CD8-positive, alpha-beta memory T cell (primary cell): ENCODE data around the gene NHLRC3. TPM values are rescaled to one million over a fixed set of nuclear protein-coding genes. Genes with fewer than 3 reads are reported as not detected.

ENCODE experiments used
- CTCF ChIA-PET: fragments of 350-600 bp; sonication (Branson Sonifier 250); formaldehyde crosslinking; loops from one replicate; lab custom pipeline; 2021; ENCODE audit warnings: antibody characterized with exemption; lab: Charles Lee
- POLR2A ChIA-PET: fragments of 350-600 bp; sonication (Branson Sonifier 250); formaldehyde crosslinking; loops from one replicate; lab custom pipeline; 2021; ENCODE audit warnings: antibody characterized with exemption; lab: Charles Lee
- DNase-seq, 5 donors: peaks; one replicate each; pipeline versions ENCODE4 v3.0.0 to v3.0.0-alpha.2; 2020 to 2022; ENCODE audit warnings: mixed read lengths in 1 of 5
- H3K27ac ChIP-seq: one replicate; pipeline ENCODE4 v1.7.0; 2013; ENCODE audit warnings: low read depth, mild to moderate bottlenecking, low read length, moderate library complexity
- H3K27me3 ChIP-seq: 2 replicates; pipeline ENCODE4 v1.7.0; 2013; ENCODE audit warnings: low read length, mild to moderate bottlenecking; ENCODE audit not compliant: insufficient read depth, poor library complexity, severe bottlenecking
- H3K36me3 ChIP-seq: 2 replicates; pipeline ENCODE4 v1.7.0; 2013; ENCODE audit warnings: mild to moderate bottlenecking, low read length, moderate library complexity; ENCODE audit not compliant: insufficient read depth
- H3K4me1 ChIP-seq: 2 replicates; pipeline ENCODE4 v1.7.0; 2013; ENCODE audit warnings: mild to moderate bottlenecking, low read length, moderate library complexity; ENCODE audit not compliant: insufficient read depth
- H3K4me3 ChIP-seq: 2 replicates; pipeline ENCODE4 v1.7.0; 2013; ENCODE audit warnings: mild to moderate bottlenecking, low read length
- H3K9me3 ChIP-seq: 2 replicates; pipeline ENCODE4 v1.7.0; 2013; ENCODE audit warnings: mild to moderate bottlenecking, low read length
- H3K27ac Mint-ChIP-seq, 8 donors: one replicate each; pipeline ENCODE4 v1.8.0; 2020 to 2021; ENCODE audit warnings: mixed read lengths in 8 of 8, mild to moderate bottlenecking in 6 of 8, inconsistent platforms in 3 of 8, moderate library complexity in 3 of 8
- H3K27me3 Mint-ChIP-seq, 2 donors: one replicate each; pipeline ENCODE4 v1.8.0; 2020 to 2021; ENCODE audit warnings: mixed read lengths in 2 of 2, mild to moderate bottlenecking in 1 of 2, moderate library complexity in 1 of 2
- H3K36me3 Mint-ChIP-seq, 3 donors: one replicate each; pipeline ENCODE4 v1.8.0; 2020 to 2021; ENCODE audit warnings: mixed read lengths in 3 of 3, inconsistent platforms in 1 of 3, mild to moderate bottlenecking in 1 of 3
- H3K4me1 Mint-ChIP-seq, 3 donors: one replicate each; pipeline ENCODE4 v1.8.0; 2020 to 2021; ENCODE audit warnings: mixed read lengths in 3 of 3, inconsistent platforms in 1 of 3, mild to moderate bottlenecking in 1 of 3
- H3K4me3 Mint-ChIP-seq, 7 donors: one replicate each; pipeline ENCODE4 v1.8.0; 2020 to 2021; ENCODE audit warnings: mixed read lengths in 7 of 7, mild to moderate bottlenecking in 6 of 7, moderate library complexity in 4 of 7, inconsistent platforms in 2 of 7
- H3K9me3 Mint-ChIP-seq, 5 donors: one replicate each; pipeline ENCODE4 v1.8.0; 2020 to 2022; ENCODE audit warnings: mixed read lengths in 5 of 5, mild to moderate bottlenecking in 3 of 5, moderate library complexity in 2 of 5, inconsistent platforms in 1 of 5
- polyA plus RNA-seq: library from polyadenylated mRNA; unstranded; fragments of 300-500 nt; fragmentation: Illumina TruSeq; gene quantifications from one replicate; pipeline ENCODE4 v1.2.3, GENCODE V29; 2021
- total RNA-seq, 2 experiments: library from RNA; stranded (reverse); gene quantifications; one replicate each; pipeline ENCODE4 v1.2.3, GENCODE V29; 2021

The NHLRC3 gene
- total and polyA plus RNA-seq, 3 experiments from 2014 or later: 6.5 to 15.9 (median 14.6) TPM

GRCh38 chr13:39044536-39044935 is 6.3 kb downstream of the NHLRC3 start:
- Histone ChIP-seq H3K27me3 (no peaks in the 10 kb centered on the region), H3K36me3 (no peaks in the 10 kb centered on the region), H3K4me1 (peaks cover under 1% of the 10 kb centered on the region), H3K4me3 (no peak overlapping the region), H3K9me3 (no peaks in the 10 kb centered on the region), H3K27ac (no peak overlapping the region)
- ChIA-PET CTCF (interaction anchor here (1.6 kb wide), 1 partner anchor 9 kb away, joined by 3 read pairs; no protein-coding TSS in a partner anchor), POLR2A (interaction anchor here (1.3 kb wide), 1 partner anchor 8 kb away, joined by 3 read pairs; no protein-coding TSS in a partner anchor)
- no peaks in the 10 kb centered on the region for H3K9me3 Mint-ChIP-seq
- H3K27ac Mint-ChIP-seq: no peak overlapping the region
- H3K4me1 Mint-ChIP-seq: peaks cover 17 to 32% (median 23%) of the 10 kb centered on the region in 3 donors
- DNase-seq: no peak
- no peak overlapping the region for H3K4me3 Mint-ChIP-seq
- H3K27me3 Mint-ChIP-seq: peaks cover 0 to 1% of the 10 kb centered on the region in 2 donors
- peaks cover 0 to 48% (median 9%) of the 10 kb centered on the region in 3 donors for H3K36me3 Mint-ChIP-seq

DNA sequence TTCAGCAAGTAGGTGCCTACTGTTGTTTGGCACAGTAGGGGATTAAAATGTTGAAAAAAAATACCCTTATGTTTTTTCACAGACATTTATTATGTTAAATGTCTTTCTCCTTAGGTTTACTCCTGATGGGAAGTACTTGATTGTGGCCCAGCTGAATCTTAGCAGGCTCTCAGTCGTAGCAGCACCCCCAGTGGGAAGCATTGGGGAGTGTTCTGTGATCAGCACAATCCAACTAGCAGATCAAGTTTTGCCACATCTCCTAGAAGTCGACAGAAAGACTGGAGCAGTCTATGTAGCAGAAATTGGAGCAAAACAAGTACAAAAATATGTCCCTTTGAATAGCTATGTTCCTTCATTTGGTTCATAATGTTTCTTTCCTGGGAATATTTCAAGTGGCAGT is 9.3 kb downstream of the NHLRC3 start:
- no peaks in the 10 kb centered on the region for H3K9me3 Mint-ChIP-seq
- no peaks in the 10 kb centered on the region for H3K36me3 ChIP-seq
- H3K27ac Mint-ChIP-seq: peak overlapping the region in 3 of 8 donors; percentile 4 to 57 (median 20)
- no peak for DNase-seq
- H3K27me3 ChIP-seq: no peaks in the 10 kb centered on the region
- peaks cover 0 to 53% (median 11%) of the 10 kb centered on the region in 3 donors for H3K36me3 Mint-ChIP-seq
- H3K4me3 Mint-ChIP-seq: no peak overlapping the region
- no peaks in the 10 kb centered on the region for H3K4me1 ChIP-seq
- H3K4me3 ChIP-seq: no peak overlapping the region
- no peaks in the 10 kb centered on the region for H3K9me3 ChIP-seq
- ChIA-PET POLR2A (no interaction called here), CTCF (interaction anchor here (3.0 kb wide), 1 partner anchor 10 kb away, joined by 11 read pairs; the partner anchor contains the start of genes NHLRC3 and PROSER1)
- peaks cover 0 to 1% of the 10 kb centered on the region in 2 donors for H3K27me3 Mint-ChIP-seq
- H3K4me1 Mint-ChIP-seq: peaks cover 7 to 10% (median 8%) of the 10 kb centered on the region in 3 donors
- no peak overlapping the region for H3K27ac ChIP-seq

DNA sequence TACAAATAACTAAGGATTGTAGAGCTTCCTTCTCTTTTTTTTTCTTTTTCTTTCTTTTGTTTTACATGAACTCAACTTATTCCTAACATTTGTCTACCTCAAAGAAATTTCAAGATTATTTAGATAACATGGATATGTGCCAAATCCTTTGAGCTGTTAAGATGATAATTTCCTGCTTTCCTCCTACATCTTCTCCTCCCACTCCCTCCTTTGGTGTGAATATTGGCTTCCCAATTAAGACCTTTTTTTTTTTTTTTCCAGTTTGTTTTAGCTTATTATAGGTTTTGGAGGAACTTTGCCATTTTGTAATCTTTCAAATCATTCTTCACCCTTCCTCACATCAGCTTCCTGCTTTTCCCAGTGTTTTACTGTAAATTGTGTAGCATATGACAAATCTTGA is 10.6 kb downstream of the NHLRC3 start:
- no peak for DNase-seq
- Mint-ChIP-seq H3K4me3 (no peak overlapping the region), H3K4me1 (peaks cover 5 to 13% (median 9%) of the 10 kb centered on the region in 3 donors), H3K36me3 (peaks cover 0 to 56% (median 11%) of the 10 kb centered on the region in 3 donors), H3K9me3 (no peaks in the 10 kb centered on the region), H3K27me3 (peaks cover 0 to 1% of the 10 kb centered on the region in 2 donors), H3K27ac (peak overlapping the region in 2 of 8 donors; percentile 74 to 80)
- ChIA-PET CTCF (interaction anchor here (0.8 to 3.0 kb wide), 2 partner anchors 9 to 11 kb away, joined by 3 to 11 read pairs; partner anchors contain the start of genes NHLRC3 and PROSER1), POLR2A (no interaction called here)
- Histone ChIP-seq H3K9me3 (no peaks in the 10 kb centered on the region), H3K4me3 (no peak overlapping the region), H3K27ac (no peak overlapping the region), H3K27me3 (no peaks in the 10 kb centered on the region), H3K36me3 (no peaks in the 10 kb centered on the region), H3K4me1 (no peaks in the 10 kb centered on the region)

DNA sequence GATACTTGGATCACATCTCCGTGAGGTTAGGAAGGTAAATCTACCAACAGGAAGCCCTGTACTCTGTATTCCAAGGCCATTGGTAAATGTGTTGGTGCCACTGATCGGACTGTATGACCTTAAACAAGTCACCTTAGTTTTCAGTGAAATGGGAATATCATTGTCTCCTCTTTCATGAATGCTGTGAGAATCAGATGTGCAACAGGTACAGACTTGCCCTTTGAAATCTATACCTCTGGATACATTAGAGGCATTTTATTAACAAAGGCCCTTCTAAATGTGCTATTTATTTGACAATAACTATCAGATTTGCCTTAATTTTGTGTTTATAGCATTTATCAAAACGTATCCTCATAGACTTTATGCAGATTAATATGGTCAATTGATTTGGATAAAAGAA is 11.0 kb downstream of the NHLRC3 start:
- ChIA-PET POLR2A (no interaction called here), CTCF (interaction anchor here (0.8 to 3.0 kb wide), 2 partner anchors 9 to 12 kb away, joined by 3 to 11 read pairs; partner anchors contain the start of genes NHLRC3 and PROSER1)
- Histone ChIP-seq H3K36me3 (no peaks in the 10 kb centered on the region), H3K9me3 (no peaks in the 10 kb centered on the region), H3K27me3 (no peaks in the 10 kb centered on the region), H3K27ac (no peak overlapping the region), H3K4me1 (no peaks in the 10 kb centered on the region), H3K4me3 (no peak overlapping the region)
- H3K9me3 Mint-ChIP-seq: no peaks in the 10 kb centered on the region
- no peak for DNase-seq
- H3K27ac Mint-ChIP-seq: peak overlapping the region in 1 of 8 donors; percentile 74
- H3K4me1 Mint-ChIP-seq: peaks cover 5 to 17% (median 14%) of the 10 kb centered on the region in 3 donors
- no peak overlapping the region for H3K4me3 Mint-ChIP-seq
- peaks cover 0 to 1% of the 10 kb centered on the region in 2 donors for H3K27me3 Mint-ChIP-seq
- peaks cover 0 to 56% (median 7%) of the 10 kb centered on the region in 3 donors for H3K36me3 Mint-ChIP-seq

DNA sequence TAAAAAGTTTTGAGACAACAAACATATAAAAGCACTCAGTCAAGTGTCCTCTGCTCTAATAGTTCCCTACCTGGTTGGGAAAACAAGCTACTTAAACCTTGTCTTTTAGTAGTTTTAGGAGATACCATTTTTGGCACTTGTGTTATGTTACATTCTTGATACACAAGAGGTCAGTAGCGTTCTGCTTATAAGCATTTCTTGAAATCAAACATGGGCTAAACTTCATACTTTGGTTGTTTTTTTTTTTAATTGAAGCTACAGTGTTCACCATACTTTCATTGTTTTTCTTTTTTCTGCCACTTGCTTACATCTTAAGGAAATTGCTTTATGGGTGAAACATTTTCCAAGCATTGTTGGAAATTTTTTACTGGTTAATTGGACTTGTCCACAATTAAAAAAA is 12.9 kb downstream of the NHLRC3 start:
- CTCF ChIA-PET: interaction anchor here (0.6 to 2.4 kb wide), 5 partner anchors 10 to 568 kb away, joined by 3 to 9 read pairs (median 3); partner anchors contain the start of genes NHLRC3 and PROSER1
- H3K27ac Mint-ChIP-seq: no peak overlapping the region
- H3K9me3 ChIP-seq: no peaks in the 10 kb centered on the region
- no peaks in the 10 kb centered on the region for H3K36me3 ChIP-seq
- H3K27me3 Mint-ChIP-seq: no peaks in the 10 kb centered on the region
- H3K4me3 ChIP-seq: no peak overlapping the region
- no peaks in the 10 kb centered on the region for H3K27me3 ChIP-seq
- no peak for DNase-seq
- H3K9me3 Mint-ChIP-seq: no peaks in the 10 kb centered on the region
- H3K27ac ChIP-seq: no peak overlapping the region
- H3K4me3 Mint-ChIP-seq: no peak overlapping the region
- no peaks in the 10 kb centered on the region for H3K4me1 ChIP-seq
- peaks cover 5 to 21% (median 16%) of the 10 kb centered on the region in 3 donors for H3K4me1 Mint-ChIP-seq
- POLR2A ChIA-PET: interaction anchor here (0.9 kb wide), 1 partner anchor 13 kb away, joined by 3 read pairs; the partner anchor contains the start of genes NHLRC3 and PROSER1
- peaks cover 3 to 47% (median 11%) of the 10 kb centered on the region in 3 donors for H3K36me3 Mint-ChIP-seq

DNA sequence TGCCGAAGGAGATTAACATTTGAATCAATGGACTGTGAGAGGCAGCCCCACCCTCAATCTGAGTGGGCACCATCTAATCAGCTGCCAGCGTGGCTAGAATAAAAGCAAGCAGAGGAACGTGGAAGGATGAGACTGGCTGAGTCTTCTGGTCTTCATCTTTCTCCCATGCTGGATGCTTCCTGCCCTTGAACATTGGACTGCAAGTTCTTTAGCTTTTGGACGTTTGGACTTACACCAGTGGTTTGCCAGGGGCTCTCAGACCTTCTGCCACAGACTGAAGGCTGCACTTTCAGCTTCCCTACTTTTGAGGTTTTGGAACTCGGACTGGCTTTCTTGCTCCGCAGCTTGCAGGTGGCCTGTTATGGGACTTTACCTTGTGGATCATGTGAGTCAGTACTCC is 14.7 kb downstream of the NHLRC3 start:
- Mint-ChIP-seq H3K27ac (no peak overlapping the region), H3K27me3 (no peaks in the 10 kb centered on the region), H3K36me3 (peaks cover 12 to 45% (median 19%) of the 10 kb centered on the region in 3 donors), H3K4me1 (peaks cover 15 to 36% (median 28%) of the 10 kb centered on the region in 3 donors), H3K4me3 (no peak overlapping the region), H3K9me3 (peaks cover 0 to 1% (median 0%) of the 10 kb centered on the region in 5 donors)
- no peaks in the 10 kb centered on the region for H3K4me1 ChIP-seq
- H3K36me3 ChIP-seq: no peaks in the 10 kb centered on the region
- CTCF ChIA-PET: interaction anchor here (2.4 kb wide), 1 partner anchor 15 kb away, joined by 9 read pairs; the partner anchor contains the start of genes NHLRC3 and PROSER1
- no peaks in the 10 kb centered on the region for H3K9me3 ChIP-seq
- H3K27me3 ChIP-seq: no peaks in the 10 kb centered on the region
- H3K27ac ChIP-seq: no peak overlapping the region
- no peak for DNase-seq
- POLR2A ChIA-PET: no interaction called here
- H3K4me3 ChIP-seq: no peak overlapping the region

- H3K27me3 Mint-ChIP-seq: no peaks in the 10 kb centered on the region
- DNase-seq: no peak
- H3K4me3 Mint-ChIP-seq: peak overlapping the region in 1 of 7 donors; percentile 32
- H3K9me3 Mint-ChIP-seq: peaks cover 0 to 1% (median 0%) of the 10 kb centered on the region in 5 donors
- H3K27ac Mint-ChIP-seq: peak overlapping the region in 1 of 8 donors; percentile 38
- ChIA-PET CTCF (no interaction called here), POLR2A (no interaction called here)
- Histone ChIP-seq H3K27me3 (no peaks in the 10 kb centered on the region), H3K4me1 (no peaks in the 10 kb centered on the region), H3K9me3 (no peaks in the 10 kb centered on the region), H3K36me3 (no peaks in the 10 kb centered on the region), H3K4me3 (no peak overlapping the region), H3K27ac (no peak overlapping the region)
- peaks cover 17 to 45% (median 31%) of the 10 kb centered on the region in 3 donors for H3K4me1 Mint-ChIP-seq
- peaks cover 15 to 35% (median 19%) of the 10 kb centered on the region in 3 donors for H3K36me3 Mint-ChIP-seq
Observed at GRCh38 chr13:39054112-39054511, 15.9 kb downstream of the NHLRC3 start.

- peaks cover 30 to 54% (median 39%) of the 10 kb centered on the region in 3 donors for H3K4me1 Mint-ChIP-seq
- CTCF ChIA-PET: no interaction called here
Observed at GRCh38 chr13:39056018-39056417, 17.8 kb downstream of the NHLRC3 start.

More at GRCh38 chr13:39056018-39056417, 17.8 kb downstream of the NHLRC3 start:
- Mint-ChIP-seq H3K27me3 (no peaks in the 10 kb centered on the region), H3K27ac (no peak overlapping the region), H3K4me3 (no peak overlapping the region), H3K36me3 (peaks cover 18 to 34% (median 26%) of the 10 kb centered on the region in 3 donors), H3K9me3 (peaks cover 0 to 1% (median 0%) of the 10 kb centered on the region in 5 donors)
- POLR2A ChIA-PET: no interaction called here
- Histone ChIP-seq H3K4me1 (no peaks in the 10 kb centered on the region), H3K4me3 (no peak overlapping the region), H3K9me3 (no peaks in the 10 kb centered on the region), H3K36me3 (no peaks in the 10 kb centered on the region), H3K27me3 (no peaks in the 10 kb centered on the region), H3K27ac (no peak overlapping the region)
- DNase-seq: no peak
